Epithelial cell of proximal tubule (primary cell): Measurements from ENCODE around the gene FER. TPM values are rescaled to one million over a fixed set of nuclear protein-coding genes. Genes with fewer than 3 reads are reported as not detected.
"Not testable (repeated sequence)": the region's sequence is repeated elsewhere in the genome, so short reads cannot be mapped to it uniquely, and the experiment has no call there.

Experiments
- DNase-seq: peaks from one replicate; pipeline ENCODE4 v3.0.0-alpha.2; 2011; ENCODE audit warnings: low read depth
- H3K4me3 ChIP-seq: 2 replicates; pipeline ENCODE4 v1.5.1; 2011; ENCODE audit warnings: low read depth, mild to moderate bottlenecking, low read length
- CTCF ChIP-seq: conservative IDR thresholded peaks from 2 replicates; pipeline ENCODE4 v1.5.1; 2012; ENCODE audit warnings: low read depth, mild to moderate bottlenecking, low read length
- total RNA-seq: library from RNA; depleted of rRNA; stranded (reverse); fragments of >200 nt; gene quantifications from 2 replicates; pipeline ENCODE4 v1.2.3, GENCODE V29; 2015

The FER gene
- total RNA-seq, 1 donor from 2014 or later, result 10.1 TPM

GRCh38 chr5:109045710-109046109 lies 298.0 kb downstream of the FER start:
- no peak overlapping the region for H3K4me3 ChIP-seq
- TF ChIP-seq CTCF, result no peak
- DNase-seq, result no peak

GRCh38 chr5:109049565-109049964 lies 301.9 kb downstream of the FER start:
- no peak for TF ChIP-seq CTCF
- no peak overlapping the region for H3K4me3 ChIP-seq
- no peak for DNase-seq

GRCh38 chr5:109050321-109050720 lies 302.6 kb downstream of the FER start:
- DNase-seq, H3K4me3 ChIP-seq: not testable (repeated sequence)

- not testable (repeated sequence) for DNase-seq, H3K4me3 ChIP-seq
Observed at GRCh38 chr5:109052216-109052615, 304.5 kb downstream of the FER start.

- TF ChIP-seq CTCF, result no peak
- no peak overlapping the region for H3K4me3 ChIP-seq
- DNase-seq, result no peak
Observed at GRCh38 chr5:109053995-109054417, 306.3 kb downstream of the FER start.

GRCh38 chr5:109060378-109061025 lies 312.8 kb downstream of the FER start:
- H3K4me3 ChIP-seq, result no peak overlapping the region
- TF ChIP-seq CTCF, result no peak
- DNase-seq, result no peak

GRCh38 chr5:109062664-109063063 lies 315.0 kb downstream of the FER start:
- no peak for DNase-seq
- no peak for TF ChIP-seq CTCF
- no peak overlapping the region for H3K4me3 ChIP-seq

GRCh38 chr5:109063223-109063622 lies 315.5 kb downstream of the FER start:
- no peak for TF ChIP-seq CTCF
- no peak overlapping the region for H3K4me3 ChIP-seq
- no peak for DNase-seq
